NCI-H2196 treated with DMSO at 0.1 percent for 48 hours (cell line): ENCODE measurements around the gene ICAM5.

Experiments
- DNase-seq: peaks from one replicate; lab custom pipeline; 2025; ENCODE audit not compliant: unreplicated experiment; lab: John Stamatoyannopoulos, UW

The ICAM5 gene

DNA sequence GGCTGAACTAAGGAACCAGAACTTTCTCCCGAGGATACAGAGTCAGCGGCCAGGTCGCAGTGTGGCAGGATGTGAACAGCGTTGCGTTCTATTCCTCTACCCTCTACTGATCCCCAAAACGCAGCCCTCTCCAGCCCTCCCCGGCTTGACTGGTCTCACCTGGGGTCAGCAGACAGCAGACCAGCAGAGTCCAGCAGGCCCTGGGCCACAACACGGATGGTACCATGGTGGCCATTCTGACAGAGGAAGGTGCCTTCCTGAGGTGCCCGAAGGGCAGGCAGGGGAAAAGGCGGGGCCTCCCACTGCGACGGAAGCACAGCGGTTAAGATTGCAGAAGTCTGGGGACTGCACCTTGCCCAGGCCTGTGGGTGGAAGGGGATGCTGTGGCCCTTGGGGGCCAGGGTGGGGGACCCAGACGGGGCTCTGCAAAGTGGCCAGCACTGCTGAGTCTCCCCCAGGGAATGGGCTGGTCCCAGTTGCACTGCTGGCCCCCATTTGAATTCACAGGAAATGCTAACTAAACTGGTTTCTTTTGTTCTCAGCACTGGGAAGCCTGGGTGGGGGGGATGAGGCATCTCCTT lies 49.7 kb downstream of the ICAM5 start, which contains the start of gene ICAM3:
TSS of gene ICAM3 (minus strand) at position 245 of the 581 bp plus-strand sequence. CDS start at position 235, 10 bp downstream.
- no peak for DNase-seq

DNA sequence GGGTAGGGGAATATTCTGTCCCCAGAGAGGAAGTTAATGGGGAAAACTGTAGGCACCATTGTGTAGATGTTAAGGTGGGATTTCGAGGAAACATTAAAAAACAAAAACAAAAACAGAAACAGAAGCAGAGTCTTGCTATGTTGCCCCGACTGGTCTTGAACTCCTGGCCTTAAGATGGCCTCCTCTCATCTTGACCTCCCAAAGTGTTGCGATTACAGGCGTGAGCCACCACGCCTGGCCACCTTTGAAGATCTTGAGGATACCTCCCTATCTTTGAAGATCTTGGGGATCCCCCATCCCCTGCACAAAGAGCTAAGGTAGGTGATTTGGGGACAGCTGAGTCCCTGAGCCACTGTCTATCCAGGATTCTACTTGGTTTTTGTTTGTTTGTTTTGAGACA lies 50.2 kb downstream of the ICAM5 start:
- no peak for DNase-seq

DNA sequence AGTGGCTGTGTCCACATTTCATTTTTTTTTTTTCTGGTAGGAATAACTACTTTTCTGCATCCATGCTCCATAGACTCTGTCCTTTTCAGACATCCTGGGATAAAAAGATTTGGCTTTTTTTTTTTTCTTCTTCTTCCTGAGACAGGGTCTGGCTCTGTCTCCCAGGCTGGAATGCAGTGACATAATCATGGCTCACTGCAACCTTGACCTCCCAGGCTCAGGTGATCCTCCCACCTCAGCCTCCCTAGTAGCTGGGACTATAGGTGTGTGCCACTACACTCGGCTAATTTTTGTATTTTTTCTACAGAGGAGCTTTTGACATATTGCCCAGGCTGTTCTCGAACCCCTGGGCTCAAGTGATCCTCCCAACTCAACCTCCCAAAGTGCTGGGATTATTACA lies 53.7 kb downstream of the ICAM5 start:
- DNase-seq, result no peak

DNA sequence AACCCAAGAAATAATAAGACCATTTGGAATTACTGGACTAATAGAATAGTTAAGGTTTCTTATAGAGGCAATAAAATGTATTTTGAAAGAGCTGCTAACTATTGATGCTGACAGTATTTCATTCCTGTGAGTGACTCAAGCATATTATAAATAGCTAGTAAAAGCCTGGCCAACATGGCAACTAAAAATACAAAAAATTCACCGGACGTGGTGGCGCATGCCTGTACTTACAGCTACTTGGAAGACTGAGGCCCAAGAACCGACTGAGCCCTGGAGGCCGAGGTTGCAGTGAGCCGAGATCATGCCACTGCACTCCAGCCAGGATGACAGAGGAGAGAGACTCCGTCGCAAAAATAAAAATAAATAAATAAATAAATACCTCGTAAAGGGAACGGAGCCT lies 55.0 kb downstream of the ICAM5 start:
- no peak for DNase-seq
